Measurements from ENCODE around the gene MICAL3.

The MICAL3 gene

DNA sequence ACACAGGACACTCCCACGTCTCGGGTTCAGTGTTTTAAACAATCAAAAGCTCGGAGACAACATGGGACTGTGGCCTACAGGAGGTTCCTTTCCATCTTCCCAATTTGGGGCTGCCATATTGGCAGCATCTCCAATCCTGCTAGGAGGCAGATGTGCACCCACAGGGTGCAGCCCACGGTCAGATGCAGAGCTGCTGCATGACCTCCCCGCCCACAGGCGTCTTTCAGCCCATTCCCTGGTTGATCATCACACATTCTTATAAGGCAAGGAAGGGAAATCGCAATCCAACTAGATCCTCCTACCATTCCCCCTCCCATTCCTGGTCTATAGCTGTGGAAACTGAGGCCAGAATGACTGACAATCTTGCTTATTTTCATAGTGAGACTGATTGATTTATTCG is 121.4 kb downstream of the MICAL3 start:
- peaks cover 68% of the 10 kb centered on the region for H4K20me1 ChIP-seq
- H3K9me3 ChIP-seq: no peaks in the 10 kb centered on the region
- H3K4me1 ChIP-seq: peaks cover 51% of the 10 kb centered on the region
- no peak overlapping the region for H3K4me3 ChIP-seq
- no peak for TF ChIP-seq Cebpa-rat (IDR thresholded peaks at IDR 0.05)
- H3K27ac ChIP-seq: no peak overlapping the region
- no peak overlapping the region for H3K9ac ChIP-seq
- H3K4me2 ChIP-seq: no peak overlapping the region
- H3K36me3 ChIP-seq: peaks cover 94% of the 10 kb centered on the region
- no peaks in the 10 kb centered on the region for H3K27me3 ChIP-seq

DNA sequence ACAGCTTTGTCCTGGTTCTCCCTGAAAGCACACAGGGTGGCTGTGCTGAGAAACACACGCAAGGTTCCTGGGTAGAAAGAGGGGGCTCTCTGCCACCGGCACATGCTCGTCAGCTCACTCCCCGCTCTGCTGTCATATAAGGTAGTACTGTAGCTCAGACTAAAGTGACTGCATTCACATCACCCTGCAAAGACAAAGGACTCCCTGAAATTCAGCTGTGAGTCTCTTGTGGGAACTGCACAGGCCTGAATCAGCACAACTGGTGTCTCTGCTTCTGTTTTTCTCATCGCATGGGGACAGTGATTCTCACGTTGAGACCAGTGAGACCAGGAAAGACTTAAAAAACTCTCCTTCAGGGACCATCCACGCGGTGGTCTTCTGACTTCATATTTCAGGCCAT is 126.0 kb downstream of the MICAL3 start:
- Histone ChIP-seq H3K4me3 (no peak overlapping the region), H3K4me2 (no peak overlapping the region), H3K27me3 (no peaks in the 10 kb centered on the region), H4K20me1 (peaks cover 26% of the 10 kb centered on the region), H3K4me1 (peaks cover 43% of the 10 kb centered on the region), H3K36me3 (peaks cover 94% of the 10 kb centered on the region), H3K9me3 (no peaks in the 10 kb centered on the region), H3K9ac (no peak overlapping the region), H3K27ac (no peak overlapping the region)
- TF ChIP-seq Cebpa-rat (IDR thresholded peaks at IDR 0.05): no peak

DNA sequence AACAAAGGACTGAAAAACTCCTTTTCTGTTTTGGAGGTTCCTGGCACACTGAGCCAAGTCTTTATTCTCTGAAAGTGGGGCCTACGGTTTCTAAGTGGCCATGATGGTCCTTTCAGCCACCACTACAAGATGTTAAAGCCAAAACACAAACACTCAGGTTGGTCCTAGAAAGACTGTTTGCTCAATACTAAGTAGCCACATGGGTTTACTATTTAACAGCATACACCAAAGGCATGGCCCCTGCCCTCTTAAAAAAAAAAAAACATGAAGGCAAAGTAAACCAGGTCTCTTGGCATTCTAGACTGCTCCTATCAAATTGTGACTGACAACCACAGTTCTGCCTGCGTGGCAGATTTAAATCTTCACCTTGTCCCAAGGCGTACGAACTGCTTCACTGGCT is 126.5 kb downstream of the MICAL3 start:
- peaks cover 21% of the 10 kb centered on the region for H4K20me1 ChIP-seq
- H3K4me1 ChIP-seq: peaks cover 38% of the 10 kb centered on the region
- no peak overlapping the region for H3K9ac ChIP-seq

DNA sequence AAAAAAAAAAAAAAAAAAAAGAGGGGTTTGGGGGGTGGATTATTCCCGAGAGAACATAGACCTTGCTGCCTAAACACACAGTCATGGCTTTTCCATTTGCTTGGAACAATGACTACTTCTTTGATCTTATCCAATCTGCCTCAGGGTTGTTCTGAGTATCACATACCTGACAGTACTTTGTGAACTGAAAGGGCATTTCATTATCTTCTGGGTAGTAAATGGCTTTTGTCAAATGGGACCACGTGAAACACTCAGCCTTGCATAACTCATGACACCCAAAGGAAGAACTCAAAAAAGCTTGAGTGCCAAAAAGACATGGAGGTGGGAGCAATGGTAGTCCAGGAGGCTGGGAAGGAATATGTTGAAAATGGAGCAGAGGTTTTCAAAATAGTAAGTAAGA is 126.9 kb downstream of the MICAL3 start:
- H3K4me1 ChIP-seq: peaks cover 34% of the 10 kb centered on the region
- no peak overlapping the region for H3K27ac ChIP-seq
- H3K4me2 ChIP-seq: no peak overlapping the region
- H4K20me1 ChIP-seq: peaks cover 16% of the 10 kb centered on the region
- no peak for TF ChIP-seq Cebpa-rat (IDR thresholded peaks at IDR 0.05)
- H3K9me3 ChIP-seq: no peaks in the 10 kb centered on the region
- H3K4me3 ChIP-seq: no peak overlapping the region
- H3K36me3 ChIP-seq: peaks cover 94% of the 10 kb centered on the region
- no peak overlapping the region for H3K9ac ChIP-seq
- no peaks in the 10 kb centered on the region for H3K27me3 ChIP-seq

More for the DNA sequence above, 126.5 kb downstream of the MICAL3 start:
- no peaks in the 10 kb centered on the region for H3K9me3 ChIP-seq
- H3K27me3 ChIP-seq: no peaks in the 10 kb centered on the region
- no peak overlapping the region for H3K27ac ChIP-seq
- H3K36me3 ChIP-seq: peaks cover 94% of the 10 kb centered on the region
- no peak overlapping the region for H3K4me2 ChIP-seq
- TF ChIP-seq Cebpa-rat (IDR thresholded peaks at IDR 0.05): no peak
- H3K4me3 ChIP-seq: no peak overlapping the region

DNA sequence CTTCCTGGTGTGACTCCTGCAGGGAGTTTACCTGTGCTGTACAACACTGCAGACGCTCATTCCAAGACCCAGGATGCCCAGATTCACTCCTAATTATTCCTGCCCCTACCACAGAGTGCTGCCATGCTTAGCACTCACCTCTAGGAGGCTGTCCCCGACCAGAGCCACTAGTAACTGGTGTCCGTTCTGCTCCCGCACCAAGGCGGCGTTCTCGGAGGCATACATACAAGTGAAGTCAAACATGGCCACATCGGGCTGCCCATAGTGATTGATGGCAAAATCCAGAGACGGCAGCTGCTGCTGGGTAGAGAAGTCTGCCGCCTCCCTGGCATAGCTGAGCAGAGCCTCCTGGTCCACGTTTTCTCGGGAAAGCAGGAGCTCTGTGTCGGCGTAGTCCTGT is 127.8 kb downstream of the MICAL3 start:
- H3K27ac ChIP-seq: no peak overlapping the region

DNA sequence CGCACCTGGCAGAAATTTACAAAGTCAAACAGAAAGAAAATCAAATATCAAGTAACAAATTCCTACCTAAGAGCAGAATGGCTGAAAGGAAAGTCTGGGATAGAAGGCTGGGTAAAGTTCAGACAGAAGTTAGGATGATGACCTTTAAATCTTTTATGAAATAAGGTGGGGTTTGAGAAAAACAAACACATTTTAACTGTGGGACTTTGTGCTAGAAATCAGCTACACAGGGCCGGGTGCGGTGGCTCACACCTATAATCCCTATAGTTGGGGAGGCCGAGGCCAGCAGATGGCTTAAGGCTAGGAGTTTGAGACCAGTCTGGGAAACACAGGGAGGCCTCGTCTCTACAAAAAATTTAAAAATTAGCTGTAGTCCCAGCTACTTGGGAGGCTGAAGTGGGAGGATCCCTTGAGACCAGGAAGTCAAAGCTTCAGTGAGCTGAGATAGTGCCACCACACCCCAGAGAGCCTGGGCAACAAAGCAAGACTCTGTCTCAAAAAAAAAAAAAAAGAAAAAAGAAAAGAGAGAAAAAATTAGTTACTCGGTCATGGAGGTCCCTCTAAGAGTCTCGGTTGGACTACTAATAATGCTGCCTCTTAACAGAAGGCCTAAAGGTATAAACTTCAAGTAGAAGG is 130.3 kb downstream of the MICAL3 start:
- Histone ChIP-seq H4K20me1 (no peaks in the 10 kb centered on the region), H3K4me1 (peaks cover 4% of the 10 kb centered on the region), H3K27me3 (no peaks in the 10 kb centered on the region), H3K27ac (no peak overlapping the region), H3K4me3 (no peak overlapping the region), H3K9ac (no peak overlapping the region), H3K9me3 (no peaks in the 10 kb centered on the region), H3K36me3 (peaks cover 94% of the 10 kb centered on the region), H3K4me2 (no peak overlapping the region)
- TF ChIP-seq Cebpa-rat (IDR thresholded peaks at IDR 0.05): no peak

More for the DNA sequence above, 127.8 kb downstream of the MICAL3 start:
- Histone ChIP-seq H4K20me1 (peaks cover 8% of the 10 kb centered on the region), H3K4me1 (peaks cover 29% of the 10 kb centered on the region), H3K36me3 (peaks cover 94% of the 10 kb centered on the region), H3K4me3 (no peak overlapping the region), H3K9ac (no peak overlapping the region), H3K9me3 (no peaks in the 10 kb centered on the region), H3K4me2 (no peak overlapping the region), H3K27me3 (no peaks in the 10 kb centered on the region)
- TF ChIP-seq Cebpa-rat (IDR thresholded peaks at IDR 0.05): no peak

DNA sequence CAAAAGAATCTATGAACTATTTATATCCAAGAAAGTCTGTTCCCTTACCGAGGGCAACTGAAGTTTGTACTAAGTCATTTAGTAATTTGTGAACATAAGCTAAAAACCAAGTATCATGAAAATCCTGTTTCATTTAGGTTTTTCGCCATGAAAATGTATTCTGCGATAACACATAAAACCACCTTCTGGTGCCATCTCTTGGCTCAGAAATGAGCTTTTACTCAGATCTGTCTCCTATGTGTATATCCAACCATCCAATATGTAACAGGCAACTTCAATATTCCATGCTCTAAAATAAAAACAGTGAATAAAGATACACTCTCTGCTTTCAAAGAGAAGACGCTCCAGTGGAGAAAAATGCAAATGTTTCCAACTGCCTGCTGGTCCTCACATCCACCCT is 132.0 kb downstream of the MICAL3 start:
- peaks cover 95% of the 10 kb centered on the region for H3K36me3 ChIP-seq
- H3K27me3 ChIP-seq: no peaks in the 10 kb centered on the region
- no peak overlapping the region for H3K9ac ChIP-seq
- no peak overlapping the region for H3K4me2 ChIP-seq
- H4K20me1 ChIP-seq: no peaks in the 10 kb centered on the region
- TF ChIP-seq Cebpa-rat (IDR thresholded peaks at IDR 0.05): no peak
- H3K4me3 ChIP-seq: no peak overlapping the region
- H3K4me1 ChIP-seq: 0 out of 2 replicates have a peak, but pooled peaks cover 8% of the 10 kb centered on the region
- no peaks in the 10 kb centered on the region for H3K9me3 ChIP-seq
- no peak overlapping the region for H3K27ac ChIP-seq

DNA sequence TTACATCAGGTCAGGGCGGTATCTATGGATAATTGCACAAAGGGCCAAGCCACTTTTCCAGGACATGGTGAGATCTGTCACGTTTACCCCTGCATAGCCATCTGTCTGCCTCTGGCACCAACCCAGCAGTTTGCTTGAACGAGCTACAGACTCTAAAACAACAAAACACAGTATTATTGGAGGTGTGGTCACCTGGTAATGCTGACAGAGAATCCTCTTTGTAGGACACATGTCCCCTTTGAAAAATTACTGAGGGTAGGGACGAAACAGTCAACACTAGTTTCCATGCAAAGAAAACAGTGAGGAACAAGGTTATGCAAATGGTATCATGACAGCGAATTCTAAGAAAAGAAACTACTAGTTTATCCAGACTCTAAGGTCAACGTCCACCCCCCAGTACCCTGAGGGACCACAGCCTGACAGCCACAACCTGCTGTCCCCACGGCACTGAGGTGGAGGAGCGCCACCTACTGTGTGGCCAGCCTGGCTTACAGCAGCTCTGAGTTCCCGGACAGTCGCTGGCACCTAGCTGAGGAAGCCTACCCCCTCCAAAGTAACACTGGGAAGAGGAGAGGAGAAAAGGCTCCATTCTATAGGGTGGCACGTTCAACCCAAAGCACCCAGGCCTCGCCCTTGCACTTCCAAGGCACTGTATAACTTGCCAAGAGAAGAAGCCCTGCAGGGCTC is 132.7 kb downstream of the MICAL3 start:
- Histone ChIP-seq H3K4me1 (0 out of 2 replicates have a peak, but pooled peaks cover 8% of the 10 kb centered on the region), H3K4me3 (no peak overlapping the region), H3K36me3 (peaks cover 95% of the 10 kb centered on the region), H4K20me1 (no peaks in the 10 kb centered on the region), H3K27ac (no peak overlapping the region), H3K9me3 (no peaks in the 10 kb centered on the region), H3K4me2 (no peak overlapping the region), H3K9ac (no peak overlapping the region), H3K27me3 (no peaks in the 10 kb centered on the region)
- TF ChIP-seq Cebpa-rat (IDR thresholded peaks at IDR 0.05): no peak

DNA sequence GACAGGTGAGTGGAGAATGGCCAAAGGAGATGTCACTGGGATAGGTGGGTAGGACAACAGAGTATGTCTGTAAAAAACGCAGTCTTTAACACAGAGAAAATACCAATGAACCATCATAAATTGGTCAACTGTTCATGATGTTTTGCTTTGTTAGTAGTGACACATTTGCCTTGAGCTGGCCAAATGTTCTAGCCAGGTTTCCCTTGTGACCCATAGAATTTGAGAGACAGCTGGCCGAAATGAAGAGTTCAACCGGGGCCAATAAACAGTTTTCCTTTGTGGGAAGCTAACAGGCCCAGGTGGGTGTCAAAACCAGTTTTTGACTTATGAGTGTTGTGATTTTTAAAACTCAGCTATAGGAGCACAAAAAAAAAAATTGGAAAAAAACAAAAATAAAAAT is 133.5 kb downstream of the MICAL3 start:
- no peaks in the 10 kb centered on the region for H3K9me3 ChIP-seq
- H3K4me2 ChIP-seq: no peak overlapping the region
- H3K27me3 ChIP-seq: no peaks in the 10 kb centered on the region
- H4K20me1 ChIP-seq: no peaks in the 10 kb centered on the region
- no peak overlapping the region for H3K4me3 ChIP-seq
- peaks cover 95% of the 10 kb centered on the region for H3K36me3 ChIP-seq
- no peak for TF ChIP-seq Cebpa-rat (IDR thresholded peaks at IDR 0.05)
- no peak overlapping the region for H3K27ac ChIP-seq
- H3K9ac ChIP-seq: no peak overlapping the region
- H3K4me1 ChIP-seq: 0 out of 2 replicates have a peak, but pooled peaks cover 8% of the 10 kb centered on the region

DNA sequence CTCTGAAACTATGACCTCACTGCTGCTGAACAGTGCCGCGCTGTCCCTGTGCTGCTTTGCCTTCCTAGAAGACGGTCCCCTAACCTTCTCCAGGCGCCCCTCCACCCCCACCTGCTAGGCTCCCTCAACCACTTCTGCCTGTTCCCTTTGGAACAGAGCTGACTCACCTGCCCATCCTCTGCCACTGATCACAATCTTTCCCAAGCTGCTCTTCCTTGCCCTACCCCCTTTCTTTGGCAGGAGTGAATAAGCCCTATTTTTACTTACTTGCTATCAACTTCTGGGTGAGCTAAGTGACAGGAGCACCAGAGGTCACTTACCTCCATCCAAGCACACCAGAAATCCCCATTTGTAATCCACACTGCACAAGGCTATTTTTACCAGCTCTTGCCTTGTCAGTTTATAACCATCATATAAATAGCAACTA is 134.1 kb downstream of the MICAL3 start:
- no peaks in the 10 kb centered on the region for H4K20me1 ChIP-seq
- no peak overlapping the region for H3K4me2 ChIP-seq
- no peaks in the 10 kb centered on the region for H3K9me3 ChIP-seq
- no peak overlapping the region for H3K4me3 ChIP-seq
- 0 out of 2 replicates have a peak, but pooled peaks cover 8% of the 10 kb centered on the region for H3K4me1 ChIP-seq
- no peak overlapping the region for H3K27ac ChIP-seq
- H3K27me3 ChIP-seq: no peaks in the 10 kb centered on the region
- H3K9ac ChIP-seq: no peak overlapping the region
- TF ChIP-seq Cebpa-rat (IDR thresholded peaks at IDR 0.05): no peak
- H3K36me3 ChIP-seq: peaks cover 99% of the 10 kb centered on the region

Measured in BLaER1 (cell line).